Naive thymus-derived CD4-positive, alpha-beta T cell (primary cell): ENCODE results near the gene ECI1. TPM values are rescaled to one million over a fixed set of nuclear protein-coding genes. Genes with fewer than 3 reads are reported as not detected.

Experiments used
- ATAC-seq: fragments of 150-1000 bp; cut with Tn5 transposase; 2 replicates; pipeline ENCODE4 v1.10.0; 2021; ENCODE audit warnings: mild to moderate bottlenecking, moderate library complexity
- CTCF ChIA-PET: fragments of 350-600 bp; sonication (Branson Sonifier 250); formaldehyde crosslinking; loops from one replicate; lab custom pipeline; 2021; ENCODE audit warnings: antibody characterized with exemption; lab: Charles Lee
- POLR2A ChIA-PET: fragments of 350-600 bp; sonication (Branson Sonifier 250); formaldehyde crosslinking; loops from one replicate; lab custom pipeline; 2021; ENCODE audit warnings: antibody characterized with exemption, inconsistent platforms; lab: Charles Lee
- DNase-seq, 9 donors: peaks; one replicate each; pipeline versions ENCODE4 v3.0.0 to v3.0.0-alpha.2; 2020 to 2022; ENCODE audit warnings: mixed read lengths in 1 of 9
- H3K27ac ChIP-seq: one replicate; pipeline ENCODE4 v1.7.0; 2013; ENCODE audit warnings: mild to moderate bottlenecking, low read depth, low read length, moderate library complexity
- H3K27me3 ChIP-seq, 2 donors: one replicate each; pipeline ENCODE4 v1.7.0; 2013; ENCODE audit warnings: low read length in 2 of 2, mild to moderate bottlenecking in 2 of 2, moderate library complexity in 2 of 2; ENCODE audit not compliant: control insufficient read depth in 2 of 2, insufficient read depth in 2 of 2
- H3K36me3 ChIP-seq, 3 experiments: 1 replicate in 2 of 3; 2 replicates in 1 of 3; pipeline ENCODE4 v1.7.0; 2013; ENCODE audit warnings: low read length in 3 of 3, mild to moderate bottlenecking in 3 of 3, moderate library complexity in 1 of 3; ENCODE audit not compliant: insufficient read depth in 3 of 3, control insufficient read depth in 2 of 3
- H3K4me1 ChIP-seq, 2 donors: one replicate each; pipeline ENCODE4 v1.7.0; 2013; ENCODE audit warnings: low read length in 2 of 2, mild to moderate bottlenecking in 2 of 2, moderate library complexity in 1 of 2; ENCODE audit not compliant: control insufficient read depth in 2 of 2, insufficient read depth in 2 of 2
- H3K4me3 ChIP-seq: 2 replicates; pipeline ENCODE4 v1.7.0; 2013; ENCODE audit warnings: mild to moderate bottlenecking, low read length
- H3K9me3 ChIP-seq, 3 experiments: 1 replicate in 2 of 3; 2 replicates in 1 of 3; pipeline ENCODE4 v1.7.0; 2013; ENCODE audit warnings: low read length in 3 of 3; ENCODE audit not compliant: control insufficient read depth in 2 of 3
- H3K27ac Mint-ChIP-seq, 9 donors: one replicate each; pipeline ENCODE4 v1.8.0; 2020 to 2022; ENCODE audit warnings: mixed read lengths in 9 of 9, mild to moderate bottlenecking in 8 of 9, moderate library complexity in 5 of 9, inconsistent platforms in 2 of 9
- H3K27me3 Mint-ChIP-seq, 5 donors: one replicate each; pipeline ENCODE4 v1.8.0; 2021 to 2022; ENCODE audit warnings: mixed read lengths in 5 of 5, mild to moderate bottlenecking in 1 of 5
- H3K36me3 Mint-ChIP-seq, 5 donors: one replicate each; pipeline ENCODE4 v1.8.0; 2020 to 2022; ENCODE audit warnings: mixed read lengths in 5 of 5, mild to moderate bottlenecking in 3 of 5, inconsistent platforms in 1 of 5
- H3K4me1 Mint-ChIP-seq, 7 donors: one replicate each; pipeline ENCODE4 v1.8.0; 2020 to 2022; ENCODE audit warnings: mixed read lengths in 7 of 7, mild to moderate bottlenecking in 3 of 7, inconsistent platforms in 1 of 7
- H3K4me3 Mint-ChIP-seq, 10 donors: one replicate each; pipeline ENCODE4 v1.8.0; 2020 to 2022; ENCODE audit warnings: mild to moderate bottlenecking in 10 of 10, mixed read lengths in 10 of 10, moderate library complexity in 6 of 10, inconsistent platforms in 2 of 10
- H3K9me3 Mint-ChIP-seq, 11 donors: one replicate each; pipeline ENCODE4 v1.8.0; 2020 to 2022; ENCODE audit warnings: mixed read lengths in 11 of 11, mild to moderate bottlenecking in 4 of 11, inconsistent platforms in 1 of 11, moderate library complexity in 1 of 11
- intact Hi-C, 2 donors: fragments of 100-400 bp; cut with micrococcal nuclease; formaldehyde crosslinking; loops; one replicate each; pipeline ENCODE4 v1.15.1; 2023
- polyA plus RNA-seq, 2 donors: library from polyadenylated mRNA; unstranded; fragments of 300-500 nt; fragmentation: Illumina TruSeq; gene quantifications; one replicate each; pipeline ENCODE4 v1.2.3, GENCODE V29; 2021
- total RNA-seq, 6 experiments: library from RNA in 5 of 6; stranded (reverse) in 5 of 6; gene quantifications; 1 replicate in 5 of 6; 2 replicates in 1 of 6; pipeline ENCODE4 v1.2.3 and lab custom pipeline; 2021 to 2026

ECI1 gene
- total and polyA plus RNA-seq, 7 experiments from 2014 or later, result 19.9 to 44.2 (median 28.6) TPM

DNA sequence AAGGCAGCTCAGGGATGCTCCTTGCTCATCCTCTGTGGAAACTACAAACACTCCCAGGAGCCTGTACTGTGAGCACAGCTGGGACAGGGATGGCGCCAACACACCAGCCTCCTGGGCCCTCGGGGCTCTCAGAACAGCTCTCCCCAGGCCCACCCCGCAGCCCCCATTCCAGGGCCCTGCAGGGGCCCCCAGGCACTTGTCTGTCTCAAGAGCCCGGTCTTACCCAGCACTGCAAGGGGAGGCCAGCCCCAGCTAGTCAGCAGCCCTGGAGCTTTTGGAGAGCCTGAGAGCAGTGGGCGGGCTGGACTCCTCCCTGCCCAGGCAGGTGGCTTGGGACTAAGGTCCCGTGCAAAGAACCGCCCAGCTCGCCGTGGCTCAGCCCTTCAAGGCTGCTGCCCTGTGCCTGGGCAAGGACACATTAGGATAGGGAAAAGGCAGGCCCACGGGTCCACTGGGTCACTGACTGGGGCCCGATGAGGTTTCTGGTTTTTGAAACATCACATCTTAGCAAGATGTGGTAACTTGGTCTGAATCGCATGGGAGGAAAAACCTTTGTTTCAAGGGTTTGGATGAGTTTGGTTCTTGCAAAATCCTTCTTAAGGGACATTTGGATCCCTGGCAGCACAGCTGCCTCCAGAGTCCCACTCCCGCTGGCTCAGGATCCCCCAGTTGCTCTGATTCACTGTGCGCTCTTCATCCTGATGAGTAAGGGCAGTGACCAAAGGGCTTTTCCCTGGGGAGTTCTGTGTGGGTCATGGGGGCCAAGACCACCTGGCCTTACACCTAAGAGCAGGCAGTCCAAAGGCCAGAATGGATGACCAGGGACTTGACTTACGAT lies 12.3 kb downstream of the ECI1 start:
- H3K9me3 Mint-ChIP-seq, result no peaks in the 10 kb centered on the region
- no peak overlapping the region for H3K4me3 Mint-ChIP-seq
- POLR2A ChIA-PET, result no interaction called here
- Histone ChIP-seq H3K4me1 (no peaks in the 10 kb centered on the region), H3K9me3 (no peaks in the 10 kb centered on the region), H3K27ac (no peak overlapping the region), H3K36me3 (peaks cover 0 to 39% (median 0%) of the 10 kb centered on the region in 3 experiments), H3K27me3 (no peaks in the 10 kb centered on the region), H3K4me3 (no peak overlapping the region)
- ATAC-seq (no peak), DNase-seq (no peak)
- peaks cover 0 to 11% (median 0%) of the 10 kb centered on the region in 7 donors for H3K4me1 Mint-ChIP-seq
- H3K27me3 Mint-ChIP-seq, result no peaks in the 10 kb centered on the region
- intact Hi-C loops, result no loop called here
- CTCF ChIA-PET, result no interaction called here
- H3K27ac Mint-ChIP-seq, result no peak overlapping the region
- H3K36me3 Mint-ChIP-seq, result peaks cover 0 to 14% (median 7%) of the 10 kb centered on the region in 5 donors

GRCh38 chr16:2238150-2238837 lies 13.1 kb downstream of the ECI1 start:
- H3K36me3 ChIP-seq, result peaks cover 0 to 39% (median 0%) of the 10 kb centered on the region in 3 experiments
- H3K27ac ChIP-seq, result no peak overlapping the region
- H3K9me3 ChIP-seq, result no peaks in the 10 kb centered on the region
- H3K4me1 Mint-ChIP-seq, result peaks cover 0 to 11% (median 0%) of the 10 kb centered on the region in 7 donors
- no peaks in the 10 kb centered on the region for H3K27me3 ChIP-seq
- H3K4me3 ChIP-seq, result no peak overlapping the region
- H3K9me3 Mint-ChIP-seq, result no peaks in the 10 kb centered on the region
- no peaks in the 10 kb centered on the region for H3K27me3 Mint-ChIP-seq
- H3K36me3 Mint-ChIP-seq, result peaks cover 0 to 19% (median 7%) of the 10 kb centered on the region in 5 donors
- DNase-seq, result no peak
- H3K4me1 ChIP-seq, result no peaks in the 10 kb centered on the region
- intact Hi-C loops, result no loop called here
- ChIA-PET POLR2A (no interaction called here), CTCF (no interaction called here)
- no peak overlapping the region for H3K27ac Mint-ChIP-seq
- no peak overlapping the region for H3K4me3 Mint-ChIP-seq
- ATAC-seq, result no peak

DNA sequence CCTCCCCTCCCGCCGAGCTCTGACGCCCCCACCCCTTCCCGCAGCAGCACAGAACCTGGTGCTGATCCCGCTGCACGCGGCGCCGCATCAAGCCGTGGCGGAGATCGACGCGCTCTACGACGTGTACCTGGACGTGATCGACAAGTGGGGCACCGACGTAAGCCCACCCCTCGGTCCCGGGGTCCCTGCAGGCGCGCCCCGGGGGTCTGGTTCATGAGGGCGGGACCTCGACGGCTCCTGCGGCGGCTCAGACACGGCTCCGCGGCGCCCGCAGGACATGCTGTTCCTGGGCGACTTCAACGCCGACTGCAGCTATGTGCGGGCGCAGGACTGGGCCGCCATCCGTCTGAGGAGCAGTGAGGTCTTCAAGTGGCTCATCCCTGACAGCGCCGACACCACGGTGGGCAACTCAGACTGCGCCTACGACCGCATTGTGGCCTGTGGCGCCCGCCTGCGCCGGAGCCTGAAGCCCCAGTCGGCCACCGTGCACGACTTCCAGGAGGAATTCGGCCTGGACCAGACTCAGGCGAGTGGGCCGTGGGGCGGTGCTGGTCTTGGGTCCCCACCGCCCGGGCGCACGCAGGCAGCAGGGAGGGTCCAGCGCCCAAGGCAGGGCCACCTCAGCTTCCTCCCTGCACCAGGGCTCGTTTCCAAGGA lies 13.8 kb downstream of the ECI1 start:
- Mint-ChIP-seq H3K4me1 (peaks cover 0 to 10% (median 0%) of the 10 kb centered on the region in 7 donors), H3K36me3 (peaks cover 0 to 23% (median 7%) of the 10 kb centered on the region in 5 donors), H3K27ac (no peak overlapping the region), H3K4me3 (no peak overlapping the region), H3K27me3 (no peaks in the 10 kb centered on the region), H3K9me3 (no peaks in the 10 kb centered on the region)
- H3K4me1 ChIP-seq, result no peaks in the 10 kb centered on the region
- CTCF ChIA-PET, result no interaction called here
- POLR2A ChIA-PET, result no interaction called here
- ATAC-seq, result no peak
- no peak overlapping the region for H3K27ac ChIP-seq
- H3K27me3 ChIP-seq, result no peaks in the 10 kb centered on the region
- peaks cover 0 to 39% (median 0%) of the 10 kb centered on the region in 3 experiments for H3K36me3 ChIP-seq
- DNase-seq, result no peak
- H3K9me3 ChIP-seq, result no peaks in the 10 kb centered on the region
- intact Hi-C loops, result no loop called here
- H3K4me3 ChIP-seq, result no peak overlapping the region

DNA sequence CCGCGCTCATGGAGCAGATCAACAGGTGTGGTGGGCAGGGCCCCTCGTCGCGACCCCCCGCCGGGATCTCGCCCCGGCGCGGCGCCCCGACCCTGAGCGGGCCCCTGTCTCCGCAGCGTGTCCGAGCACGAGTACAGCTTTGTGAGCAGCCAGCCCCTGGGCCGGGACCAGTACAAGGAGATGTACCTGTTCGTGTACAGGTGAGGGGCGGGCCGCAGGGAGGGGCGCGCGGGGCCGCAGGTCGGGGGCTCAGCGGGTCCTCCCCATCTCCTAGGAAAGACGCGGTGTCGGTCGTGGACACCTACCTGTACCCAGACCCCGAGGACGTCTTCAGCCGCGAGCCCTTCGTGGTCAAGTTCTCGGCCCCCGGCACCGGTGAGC lies 14.3 kb downstream of the ECI1 start:
- CTCF ChIA-PET, result no interaction called here
- Mint-ChIP-seq H3K36me3 (peaks cover 0 to 19% (median 3%) of the 10 kb centered on the region in 5 donors), H3K4me3 (no peak overlapping the region), H3K27me3 (no peaks in the 10 kb centered on the region), H3K9me3 (no peaks in the 10 kb centered on the region), H3K27ac (no peak overlapping the region), H3K4me1 (peaks cover 0 to 6% (median 0%) of the 10 kb centered on the region in 7 donors)
- H3K4me1 ChIP-seq, result no peaks in the 10 kb centered on the region
- intact Hi-C loops, result no loop called here
- H3K9me3 ChIP-seq, result no peaks in the 10 kb centered on the region
- no peak overlapping the region for H3K4me3 ChIP-seq
- ATAC-seq (no peak), DNase-seq (no peak)
- no peaks in the 10 kb centered on the region for H3K27me3 ChIP-seq
- POLR2A ChIA-PET, result no interaction called here
- no peak overlapping the region for H3K27ac ChIP-seq
- peaks cover 0 to 39% (median 0%) of the 10 kb centered on the region in 3 experiments for H3K36me3 ChIP-seq

GRCh38 chr16:2236337-2237101 lies 14.9 kb downstream of the ECI1 start, which contains the start of gene DNASE1L2:
DNASE1L2 (plus strand) TSS chr16:2236444; CDS start chr16:2236817, 373 bp downstream.
- Histone ChIP-seq H3K4me3 (no peak within 1 kb of the TSS), H3K27me3 (no peaks in the 10 kb centered on the region), H3K27ac (no peak within 1 kb of the TSS), H3K4me1 (no peaks in the 10 kb centered on the region), H3K9me3 (no peaks in the 10 kb centered on the region), H3K36me3 (peaks cover 0 to 44% (median 3%) of the 10 kb centered on the region in 3 experiments)
- H3K4me3 Mint-ChIP-seq, result no peak within 1 kb of the TSS
- ATAC-seq (no peak), DNase-seq (no peak)
- peaks cover 0 to 6% (median 0%) of the 10 kb centered on the region in 7 donors for H3K4me1 Mint-ChIP-seq
- CTCF ChIA-PET, result no interaction called here
- no peaks in the 10 kb centered on the region for H3K27me3 Mint-ChIP-seq
- peaks cover 0 to 19% (median 3%) of the 10 kb centered on the region in 5 donors for H3K36me3 Mint-ChIP-seq
- POLR2A ChIA-PET, result no interaction called here
- intact Hi-C loops, result no loop called here
- H3K27ac Mint-ChIP-seq, result no peak within 1 kb of the TSS
- no peaks in the 10 kb centered on the region for H3K9me3 Mint-ChIP-seq

DNA sequence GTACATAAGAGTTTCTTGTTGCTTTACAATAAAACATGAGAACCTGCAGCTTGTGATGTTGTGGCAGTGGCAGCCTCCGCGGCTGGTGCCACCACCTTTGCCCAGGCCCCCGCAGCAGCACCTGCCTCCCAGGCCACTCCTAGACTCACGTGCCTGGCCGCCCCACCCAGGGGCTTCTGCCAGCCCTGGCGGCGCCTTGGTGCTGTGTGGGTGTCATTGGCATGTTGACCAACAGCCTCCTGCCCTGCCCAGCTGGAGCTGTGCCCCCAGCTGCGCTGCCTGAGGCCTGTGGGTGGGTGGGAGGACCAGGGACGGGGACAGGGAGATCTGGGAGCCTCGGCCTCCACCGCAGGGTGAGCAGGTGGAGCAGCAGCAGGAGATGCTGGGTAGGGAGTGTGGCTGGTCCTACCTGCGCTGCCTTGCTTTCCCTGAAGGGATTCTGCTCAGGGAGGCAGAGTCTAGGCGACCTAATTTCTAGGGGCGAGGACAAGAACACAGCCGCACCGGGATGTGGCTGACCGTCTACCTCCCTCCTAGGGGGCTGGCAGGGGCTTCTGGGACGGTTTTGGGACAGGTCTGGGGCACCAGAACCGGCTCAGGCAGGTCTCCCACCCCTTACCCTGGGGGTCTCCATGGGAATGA lies 15.6 kb downstream of the ECI1 start:
- Mint-ChIP-seq H3K27me3 (no peaks in the 10 kb centered on the region), H3K9me3 (no peaks in the 10 kb centered on the region), H3K4me1 (peaks cover 0 to 6% (median 0%) of the 10 kb centered on the region in 7 donors), H3K4me3 (no peak overlapping the region), H3K36me3 (peaks cover 0 to 23% (median 3%) of the 10 kb centered on the region in 5 donors), H3K27ac (no peak overlapping the region)
- CTCF ChIA-PET, result no interaction called here
- Histone ChIP-seq H3K9me3 (no peaks in the 10 kb centered on the region), H3K4me1 (no peaks in the 10 kb centered on the region), H3K36me3 (peaks cover 0 to 51% (median 5%) of the 10 kb centered on the region in 3 experiments), H3K27ac (no peak overlapping the region), H3K4me3 (no peak overlapping the region), H3K27me3 (no peaks in the 10 kb centered on the region)
- DNase-seq, result no peak
- no peak for ATAC-seq
- POLR2A ChIA-PET, result no interaction called here
- intact Hi-C loops, result no loop called here
